HG02852 (cell line): ENCODE data around the gene RBM38.

ENCODE experiments used
- ATAC-seq: cut with Tn5 transposase; IDR thresholded peaks from one replicate; pipeline ENCODE4 v1.9.1; 2021; ENCODE audit warnings: mild to moderate bottlenecking, moderate library complexity; ENCODE audit not compliant: unreplicated experiment

Gene RBM38

DNA sequence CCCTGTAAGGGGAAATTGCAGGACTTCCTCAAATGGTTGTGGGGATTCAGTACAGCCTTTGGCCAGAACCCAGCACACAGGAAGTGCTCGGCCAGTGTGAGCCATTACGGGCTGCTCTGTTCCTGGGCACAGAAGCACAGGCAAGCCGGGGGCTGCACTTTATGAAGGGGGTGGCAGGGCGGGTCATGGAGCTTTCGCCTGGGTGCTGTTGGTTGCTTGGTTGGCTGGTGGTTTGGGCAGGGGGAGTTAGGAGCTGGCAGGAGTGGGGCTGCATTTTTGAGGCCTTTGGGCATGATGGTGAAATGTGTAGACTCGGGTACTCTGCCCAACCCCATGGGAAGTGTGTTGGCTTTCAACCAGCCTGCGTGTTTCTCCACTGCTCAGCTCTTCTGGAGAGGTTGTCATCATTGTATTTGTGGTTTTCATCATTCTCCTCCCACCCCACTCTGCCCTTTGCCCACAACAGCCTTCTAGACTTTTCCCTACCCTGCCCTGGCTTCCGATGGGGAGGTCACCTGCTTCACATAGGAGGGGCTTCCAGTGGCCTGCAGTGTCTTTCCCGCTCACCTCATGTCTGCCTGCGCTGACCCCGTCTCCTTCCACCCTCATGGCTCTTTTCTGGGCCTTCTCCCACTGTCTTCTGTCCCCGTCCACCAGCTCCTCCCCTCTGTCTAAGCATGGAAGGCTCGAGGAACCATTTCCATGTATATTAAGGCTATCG lies 16.1 kb upstream of the RBM38 start:
- no peak for ATAC-seq

- no peak for ATAC-seq
These were observed 15.5 kb upstream of the RBM38 start for GRCh38 chr20:57375652-57376230.

- ATAC-seq = no peak
These were observed 13.8 kb upstream of the RBM38 start for GRCh38 chr20:57377350-57377749.

DNA sequence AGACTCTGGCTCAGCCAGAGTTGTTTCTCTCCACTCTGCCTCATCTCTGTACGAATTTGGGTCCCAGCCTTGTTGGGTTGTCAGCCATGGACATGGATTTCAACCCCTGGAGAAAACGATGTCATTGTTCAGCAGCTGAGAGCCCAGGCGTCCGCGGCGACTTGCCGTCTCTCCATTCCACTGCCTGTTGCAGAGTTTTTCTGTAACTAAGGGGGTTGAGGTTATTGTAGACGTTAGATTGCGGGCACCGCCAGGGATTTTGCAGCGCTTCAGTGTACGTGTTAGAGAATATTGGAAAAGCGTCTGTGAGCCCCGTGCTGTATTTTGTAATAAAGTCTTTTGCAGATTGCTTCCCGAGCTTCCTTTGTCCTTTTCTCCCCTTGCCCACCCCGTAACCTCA lies 13.1 kb upstream of the RBM38 start:
- ATAC-seq = no peak

GRCh38 chr20:57378646-57379262 lies 12.4 kb upstream of the RBM38 start:
- no peak for ATAC-seq

- ATAC-seq = no peak
These were observed 11.9 kb upstream of the RBM38 start for GRCh38 chr20:57379263-57379647.

- ATAC-seq = no peak
These were observed 11.0 kb upstream of the RBM38 start for GRCh38 chr20:57380081-57380750.

DNA sequence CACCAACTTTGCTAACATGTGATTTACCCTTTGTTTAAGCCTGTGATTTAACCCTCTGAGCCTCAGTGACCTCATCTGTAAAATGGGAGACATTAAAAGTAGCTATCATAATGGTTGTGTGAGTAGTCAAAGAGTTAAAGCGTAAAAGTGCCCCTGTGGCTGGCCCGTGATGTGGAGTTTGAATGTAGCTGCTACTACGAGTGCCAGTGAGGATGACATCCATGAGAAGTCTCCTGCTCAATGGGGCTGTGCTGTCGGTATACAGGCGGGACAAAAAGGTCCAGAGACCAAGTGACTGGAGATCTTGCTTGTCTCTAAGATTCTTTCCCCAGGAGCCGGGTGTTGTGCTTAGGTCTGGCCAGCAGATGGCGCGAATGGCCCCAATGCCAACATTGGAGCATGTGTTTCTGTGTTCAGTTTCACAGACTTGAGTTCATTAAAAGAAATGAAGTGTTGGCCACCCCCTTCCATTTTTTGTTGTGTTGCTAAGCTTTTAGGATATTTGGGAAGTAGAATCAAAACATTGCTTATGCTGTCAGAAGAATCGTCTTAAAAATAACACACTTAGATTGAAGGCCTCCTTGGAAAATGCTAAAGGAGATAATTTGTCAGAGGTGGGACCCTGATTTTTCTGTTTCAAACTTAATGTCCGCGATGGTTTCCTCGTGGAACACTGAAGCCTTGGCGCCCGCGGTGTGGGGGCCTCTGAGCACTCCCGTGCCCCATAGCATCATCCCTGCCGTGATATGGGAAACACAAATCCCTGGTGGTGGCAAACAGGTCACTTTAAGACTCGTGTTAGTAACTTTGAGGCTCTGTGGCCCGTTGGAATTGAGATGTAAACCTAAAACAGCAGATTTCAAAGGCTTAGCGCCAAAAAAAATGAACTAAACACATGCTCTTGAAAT lies 9.3 kb upstream of the RBM38 start:
- no peak for ATAC-seq

DNA sequence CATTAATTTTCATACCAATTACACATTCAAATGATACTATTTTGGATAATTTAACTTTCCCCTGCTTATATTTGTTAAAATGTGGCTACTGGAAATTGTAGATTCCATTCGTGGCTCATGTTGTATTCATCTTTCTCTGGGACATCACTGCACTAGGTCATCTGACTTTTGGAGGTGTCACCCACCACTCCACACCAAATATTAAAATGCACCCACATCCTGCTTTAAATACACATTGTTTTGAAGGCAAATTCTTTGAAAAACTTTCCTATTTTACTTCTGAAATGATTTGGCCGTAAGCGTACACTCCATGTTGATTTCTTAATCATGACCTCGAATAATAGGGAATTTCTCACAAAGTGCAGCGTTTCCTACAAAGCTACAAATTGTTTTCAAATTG lies 8.7 kb upstream of the RBM38 start:
- no peak for ATAC-seq

DNA sequence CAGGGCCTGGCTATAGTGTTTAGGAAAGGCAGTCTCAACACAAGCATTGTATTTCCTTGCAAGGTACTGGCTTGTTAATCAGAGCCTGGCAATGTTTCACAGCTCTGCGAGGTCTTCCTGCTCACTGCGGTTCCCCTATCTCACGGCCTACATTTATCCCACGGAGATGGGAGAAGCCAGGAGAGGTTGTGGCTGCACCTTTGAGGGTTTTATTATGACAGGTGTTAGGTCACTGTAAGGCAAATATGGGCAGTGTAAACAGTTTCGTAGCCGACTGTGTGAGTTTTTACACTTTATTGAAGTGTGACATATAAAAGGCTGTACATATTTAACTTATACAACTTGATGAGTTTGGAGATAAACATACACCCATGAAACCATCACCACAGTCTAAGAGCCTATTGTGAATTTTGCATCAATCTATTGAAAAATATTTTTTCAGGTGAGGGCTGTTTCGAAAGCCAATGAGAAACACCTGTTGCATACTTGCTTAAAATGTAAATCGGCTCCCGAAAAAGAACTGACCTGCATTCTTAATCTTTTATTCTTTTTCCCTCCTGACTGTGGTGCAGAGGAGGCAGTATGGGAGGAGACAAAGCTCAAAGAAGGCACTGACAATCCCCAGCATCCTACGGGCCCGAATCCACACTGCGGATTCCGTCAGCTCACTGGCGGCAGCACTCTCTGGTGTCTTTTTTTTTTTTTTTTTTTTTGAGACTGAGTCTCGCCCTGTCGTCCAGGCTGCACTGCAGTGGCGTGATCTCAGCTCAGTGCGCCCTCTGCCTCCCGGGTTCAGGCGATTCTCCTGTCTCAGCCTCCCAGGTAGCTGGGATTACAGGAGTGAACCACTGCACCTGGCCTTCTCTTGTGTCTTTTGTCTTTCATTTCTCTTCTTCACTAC lies 7.5 kb upstream of the RBM38 start:
- ATAC-seq = no peak

DNA sequence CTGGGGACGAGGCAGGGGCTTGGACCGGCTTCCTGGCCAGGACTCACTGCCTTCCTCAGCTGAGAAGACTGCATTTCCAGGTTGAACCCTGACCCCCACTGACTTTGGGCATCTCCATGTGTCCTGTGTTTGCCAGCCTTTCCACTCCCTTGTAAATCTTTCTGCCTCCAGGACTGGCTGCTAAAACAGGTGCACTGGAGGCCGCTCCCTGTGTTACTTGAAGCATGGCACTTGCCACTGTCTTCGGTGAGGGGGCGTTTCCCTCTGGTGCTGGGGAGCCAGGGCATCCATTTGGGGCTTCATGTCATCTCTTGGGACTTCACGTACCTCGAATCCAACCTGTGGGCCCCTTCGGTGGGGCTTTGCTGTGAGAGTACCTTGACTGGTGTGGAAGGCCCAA lies 6.7 kb upstream of the RBM38 start:
- no peak for ATAC-seq

DNA sequence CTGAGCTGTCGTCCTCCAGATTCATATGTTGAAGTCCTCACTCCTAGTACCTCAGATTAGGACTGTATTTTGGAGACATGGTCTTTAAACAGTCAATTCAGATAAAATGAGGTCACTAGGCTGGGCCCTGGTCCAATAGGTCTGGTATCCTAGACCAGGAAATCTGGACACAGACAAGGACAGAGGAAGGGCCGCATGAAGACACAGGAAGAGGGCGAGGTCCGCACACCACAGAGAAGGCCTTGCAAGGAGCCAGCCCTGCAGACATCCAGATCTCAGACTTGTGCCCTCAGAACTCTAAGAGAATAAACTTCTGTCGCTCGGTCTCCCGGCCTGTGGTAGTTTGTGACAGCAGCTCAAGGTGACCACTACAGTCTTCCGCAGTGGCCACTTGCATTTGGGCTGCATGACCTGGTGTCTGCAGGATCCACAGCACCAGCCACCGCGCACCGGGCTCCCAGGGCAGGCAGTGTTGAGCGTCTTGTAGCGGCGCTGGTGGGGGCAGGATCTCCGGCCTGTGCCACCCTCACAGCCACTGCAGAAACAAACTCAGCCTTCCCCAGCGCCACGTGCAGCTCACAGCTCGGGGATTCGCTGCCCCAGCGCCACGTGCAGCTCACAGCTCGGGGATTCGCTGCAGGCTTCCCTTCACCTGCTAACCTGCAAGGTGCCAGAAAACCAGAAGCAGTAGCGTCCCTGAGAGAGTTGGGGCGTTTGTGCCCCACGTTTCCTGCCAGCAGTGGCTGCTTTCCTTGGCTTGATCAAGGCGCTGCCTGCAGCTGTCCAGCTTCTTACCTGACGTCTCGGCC lies 6.0 kb upstream of the RBM38 start:
- ATAC-seq = no peak

GRCh38 chr20:57385940-57386339 lies 5.3 kb upstream of the RBM38 start:
- no peak for ATAC-seq

GRCh38 chr20:57386762-57387161 lies 4.4 kb upstream of the RBM38 start:
- ATAC-seq = no peak

DNA sequence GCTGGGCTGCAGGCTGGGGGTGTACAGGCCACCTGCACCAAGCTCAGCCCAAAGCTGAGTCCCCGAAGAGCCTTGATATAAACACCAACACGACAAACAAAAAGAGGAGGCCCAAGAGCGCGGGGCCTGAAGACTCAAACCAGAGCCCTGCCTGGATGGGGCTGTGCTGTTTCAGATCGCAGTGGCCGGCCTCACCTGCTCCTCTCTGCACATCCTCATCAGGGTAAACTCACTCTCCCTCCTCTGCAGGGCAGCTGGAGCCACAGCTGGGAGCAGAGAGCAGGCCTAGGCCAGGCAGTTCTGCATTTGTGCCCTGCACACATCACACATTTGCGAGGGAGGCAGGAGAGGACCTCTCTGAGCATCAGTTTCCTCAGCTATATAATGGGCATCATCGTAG lies 3.7 kb upstream of the RBM38 start:
- ATAC-seq = no peak

GRCh38 chr20:57387945-57388371 lies 3.2 kb upstream of the RBM38 start:
- no peak for ATAC-seq

DNA sequence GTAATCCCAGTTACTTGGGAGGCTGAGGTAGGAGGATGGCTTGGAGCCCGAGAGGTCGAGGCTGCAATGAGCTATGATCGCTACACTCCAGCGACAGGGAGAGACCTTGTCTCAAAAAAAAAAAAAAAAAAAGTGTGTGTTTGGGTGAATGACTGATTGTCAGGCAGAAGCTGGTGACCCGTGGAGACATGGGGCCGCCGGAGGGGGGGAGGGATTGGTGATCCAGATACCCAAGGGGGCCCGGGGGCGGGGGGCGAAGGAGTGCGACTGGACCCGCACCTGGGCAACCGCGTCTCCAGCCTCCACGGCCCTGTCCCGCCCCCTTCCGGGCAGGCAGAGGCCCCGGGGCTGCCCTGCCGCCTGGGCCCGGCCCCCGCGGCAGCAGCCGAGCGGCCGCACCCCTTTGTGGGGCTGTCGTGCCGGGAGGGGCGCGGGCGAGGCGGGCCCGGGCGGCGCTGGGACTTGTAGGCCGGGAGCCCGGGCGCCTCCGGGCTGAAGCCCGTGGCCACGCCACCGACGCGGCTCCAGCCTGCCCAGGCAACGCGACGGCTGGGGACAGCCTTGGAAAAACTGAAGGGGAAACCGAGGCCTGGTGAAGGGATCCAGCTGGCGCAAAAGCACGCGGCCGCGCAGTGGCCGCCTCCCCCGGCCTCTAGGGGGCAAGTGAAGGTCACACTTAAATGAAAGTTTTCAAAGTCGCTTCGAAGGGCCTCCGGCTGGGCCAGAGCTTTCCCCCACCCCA lies 2.1 kb upstream of the RBM38 start:
- ATAC-seq = peak; percentile 30
